Measurements from ENCODE around the gene ART1.

Gene ART1

GRCh38 chr11:3665336-3666022, 20.6 kb downstream of the ART1 start:
- DNase-seq (ENCODE audit: low spot score) (no peak), FAIRE-seq (no peak)

- FAIRE-seq (no peak), DNase-seq (ENCODE audit: low spot score) (no peak)
These were observed 21.1 kb downstream of the ART1 start for GRCh38 chr11:3666023-3666530.

- no peak for FAIRE-seq
- no peak for DNase-seq (ENCODE audit: low spot score)
These were observed 22.5 kb downstream of the ART1 start for GRCh38 chr11:3667149-3668035.

GRCh38 chr11:3669128-3669527, 24.2 kb downstream of the ART1 start:
- FAIRE-seq (no peak), DNase-seq (ENCODE audit: low spot score) (no peak)

- FAIRE-seq (no peak), DNase-seq (ENCODE audit: low spot score) (no peak)
These were observed 24.8 kb downstream of the ART1 start for GRCh38 chr11:3669742-3670183.

DNA sequence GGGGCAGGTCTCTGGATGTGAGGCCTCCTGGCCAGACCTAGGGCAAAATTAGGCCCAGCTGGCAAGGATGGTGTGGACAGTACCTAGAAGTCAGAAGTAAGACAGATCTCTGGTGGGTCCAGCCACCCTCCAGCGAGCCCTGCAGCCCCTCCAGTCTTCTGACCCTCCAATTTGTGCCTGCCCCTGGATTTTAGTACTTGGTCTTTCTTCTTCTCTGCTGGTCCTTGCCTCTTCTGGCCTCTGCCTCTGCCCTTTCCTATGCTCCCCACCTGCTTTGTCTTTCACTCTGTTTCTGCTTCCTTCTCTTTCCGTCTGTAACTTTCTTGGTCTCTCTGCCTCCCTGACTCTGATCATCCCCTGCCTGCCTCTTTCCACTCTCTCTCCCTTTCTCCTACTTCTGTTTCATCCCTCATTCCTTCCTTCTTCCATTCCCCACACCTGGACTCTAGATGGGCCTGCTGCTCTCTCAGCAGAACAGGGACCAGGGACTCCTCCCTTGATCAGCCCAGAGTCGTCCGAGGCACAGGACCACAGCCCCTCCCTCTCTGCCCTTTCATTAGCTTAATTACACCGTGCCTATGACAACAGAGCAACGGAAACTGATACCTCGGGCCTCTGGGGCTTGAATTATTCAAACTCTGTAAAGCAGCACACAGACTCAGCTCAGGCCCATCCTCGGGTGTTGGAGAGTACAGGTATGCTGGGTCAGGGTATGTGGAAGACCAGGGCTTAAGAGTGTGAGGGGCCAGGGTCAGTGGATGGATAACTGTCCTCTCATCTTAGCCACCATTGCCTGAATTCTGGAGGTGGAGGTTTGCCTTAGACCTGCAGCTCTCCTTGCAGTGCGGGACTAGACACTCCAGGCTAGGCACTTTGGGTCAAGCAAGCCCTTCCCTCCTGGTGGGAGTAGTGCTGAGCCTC, 26.7 kb downstream of the ART1 start, which contains the start of gene CHRNA10:
CHRNA10 (minus strand) TSS at position 51 of the 921 bp plus-strand sequence. CDS start 72 bp downstream, outside the sequence.
- FAIRE-seq = no peak

DNA sequence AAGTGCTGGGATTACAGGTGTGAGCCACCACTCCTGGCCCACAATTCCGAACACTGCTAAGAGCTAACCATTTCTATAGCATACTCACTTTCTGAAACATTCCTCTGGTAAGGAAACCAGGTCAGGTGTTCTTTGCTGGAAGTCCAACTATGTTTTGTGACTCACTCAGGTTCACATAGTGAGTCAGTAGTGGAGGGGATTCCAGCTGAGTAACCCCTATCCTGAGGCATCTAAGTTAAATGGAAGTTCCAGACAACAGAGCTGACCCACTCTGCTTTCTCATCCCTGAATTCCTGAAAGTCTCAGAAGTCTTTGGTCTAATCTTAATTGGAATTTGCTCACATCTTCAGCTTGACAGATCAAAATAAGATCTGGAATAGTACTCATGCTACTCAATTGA, 29.3 kb downstream of the ART1 start:
- no peak for FAIRE-seq
- DNase-seq (ENCODE audit: low spot score) = no peak

More for the DNA sequence above, 26.7 kb downstream of the ART1 start, which contains the start of gene CHRNA10:
- DNase-seq (ENCODE audit: low spot score) = no peak

DNA sequence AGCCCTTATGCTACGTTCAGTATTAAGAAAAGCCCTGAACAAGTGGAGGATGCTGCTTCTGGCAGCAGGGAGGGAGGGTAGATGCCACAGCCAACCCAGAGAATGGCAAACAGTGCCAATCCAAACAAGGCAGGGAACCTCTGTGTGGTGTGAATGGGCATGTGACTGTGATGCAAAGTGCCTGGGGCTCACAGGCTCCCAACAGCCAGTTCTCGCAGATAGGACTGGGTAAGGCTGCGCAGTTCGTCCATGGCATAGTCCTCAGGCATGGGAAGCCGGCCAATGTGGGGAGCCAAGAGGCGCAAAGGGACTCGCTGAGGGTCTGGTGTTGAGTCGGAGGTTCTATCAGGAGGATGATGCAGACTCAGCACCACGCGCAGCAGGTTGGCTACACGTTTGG, 31.0 kb downstream of the ART1 start:
- FAIRE-seq = no peak

DNA sequence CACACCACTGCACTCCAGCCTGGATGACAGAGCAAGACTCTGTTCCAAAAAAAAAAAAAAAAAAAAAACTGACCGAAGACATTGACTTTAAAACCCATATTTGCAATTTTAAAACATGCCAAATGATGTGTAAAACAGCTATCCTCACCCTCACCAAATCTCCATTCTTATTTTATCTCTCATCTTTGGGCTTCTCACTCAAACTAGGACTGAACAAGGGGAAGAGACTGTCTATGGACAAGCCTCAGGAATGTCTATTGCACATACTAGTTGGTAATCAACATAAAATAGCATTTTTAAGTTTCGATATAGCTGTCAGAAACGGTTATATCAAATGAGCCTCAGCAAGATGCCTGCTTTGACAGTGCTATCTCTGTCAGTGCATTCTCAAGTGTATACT, 34.1 kb downstream of the ART1 start:
- DNase-seq (ENCODE audit: low spot score) (no peak), FAIRE-seq (no peak)

More for the DNA sequence above, 31.0 kb downstream of the ART1 start:
- no peak for DNase-seq (ENCODE audit: low spot score)

GRCh38 chr11:3683039-3683438, 38.1 kb downstream of the ART1 start:
- DNase-seq (ENCODE audit: low spot score) (no peak), FAIRE-seq (no peak)

DNA sequence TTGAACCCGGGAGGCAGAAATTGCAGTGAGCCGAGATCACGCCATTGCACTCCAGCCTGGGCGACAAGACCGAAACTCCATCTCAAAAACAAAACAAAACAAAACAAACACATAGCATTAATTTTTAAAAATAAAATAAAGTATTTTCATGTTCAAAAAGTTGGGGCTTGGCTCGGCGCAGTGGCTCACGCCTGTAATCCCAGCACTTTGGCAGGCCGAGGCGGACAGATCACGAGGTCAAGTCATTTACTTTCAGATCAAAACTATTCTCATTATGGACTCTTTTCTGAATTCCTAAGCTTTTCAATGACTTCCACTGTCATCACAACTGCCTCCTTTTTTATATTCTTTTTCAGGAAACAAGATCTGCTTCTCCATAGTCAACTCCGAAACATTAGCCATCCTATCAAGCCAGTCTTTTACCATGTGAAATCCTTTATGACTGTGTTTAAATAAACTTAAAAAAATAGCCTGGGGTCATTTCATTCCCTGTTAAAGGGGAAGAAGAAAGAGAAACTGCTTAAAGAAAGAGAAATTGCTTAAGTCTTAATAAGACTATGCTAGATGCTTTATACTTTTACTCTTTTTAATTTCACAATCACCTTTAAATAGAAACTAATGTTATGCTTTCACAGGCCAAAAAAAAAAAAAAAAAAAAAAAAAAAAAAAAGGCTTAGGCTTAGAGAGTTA, 39.3 kb downstream of the ART1 start:
- FAIRE-seq (no peak), DNase-seq (ENCODE audit: low spot score) (no peak)

DNA sequence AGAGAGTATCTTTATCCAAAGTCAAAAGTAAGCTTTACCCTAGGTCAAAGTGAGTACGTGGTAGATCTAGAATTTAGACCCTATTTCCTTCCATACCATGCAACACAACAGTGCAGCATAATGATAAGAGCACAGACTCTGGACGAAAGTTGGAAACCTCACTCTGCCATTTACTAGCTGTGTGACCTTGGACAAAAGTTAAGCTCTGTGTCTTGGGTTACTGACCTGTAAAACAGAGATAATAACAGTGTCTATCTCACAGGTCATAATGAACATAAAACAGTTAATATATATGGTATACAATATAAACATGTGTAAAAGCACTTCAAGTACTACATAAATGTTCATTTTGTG, 39.9 kb downstream of the ART1 start:
- FAIRE-seq = no peak
- no peak for DNase-seq (ENCODE audit: low spot score)

DNA sequence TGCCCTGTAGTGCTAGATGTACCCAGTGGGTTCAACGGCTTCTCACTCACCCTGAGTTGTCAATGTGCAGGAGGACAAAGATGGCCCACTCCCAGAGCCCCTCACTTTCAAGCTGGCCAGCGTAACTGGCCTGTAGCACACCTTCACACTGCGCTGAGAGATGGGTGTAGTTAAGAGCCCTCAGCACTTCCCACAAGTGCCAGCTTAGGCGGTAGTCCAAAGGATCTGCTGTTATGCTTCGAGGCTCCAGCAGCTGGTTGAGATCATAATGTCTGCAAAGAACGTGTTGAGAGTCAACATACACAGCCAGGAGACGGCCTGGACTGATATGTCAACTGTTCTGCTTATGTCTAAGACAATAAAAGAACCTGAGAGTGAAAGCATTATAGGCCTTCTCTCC, 41.0 kb downstream of the ART1 start:
- FAIRE-seq = no peak
- DNase-seq (ENCODE audit: low spot score) = no peak

DNA sequence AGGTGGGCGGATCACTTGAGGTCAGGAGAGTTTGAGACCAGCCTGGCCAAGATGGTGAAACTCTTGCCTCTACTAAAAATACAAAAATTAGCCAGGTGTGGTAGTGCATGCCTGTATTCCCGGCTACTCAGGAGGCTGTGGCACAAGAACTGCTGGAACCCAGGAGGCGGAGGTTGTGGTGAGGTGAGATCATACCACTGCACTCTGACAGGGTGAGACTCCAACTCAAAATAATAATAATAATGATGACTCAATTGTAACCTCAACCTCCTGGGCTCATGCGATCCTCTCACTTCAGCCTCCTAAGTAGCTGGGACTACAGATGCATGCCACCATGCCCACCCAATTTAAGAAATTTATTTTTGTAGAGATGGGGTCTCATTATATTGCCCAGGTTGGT, 41.8 kb downstream of the ART1 start:
- FAIRE-seq = no peak
- DNase-seq (ENCODE audit: low spot score) = no peak

DNA sequence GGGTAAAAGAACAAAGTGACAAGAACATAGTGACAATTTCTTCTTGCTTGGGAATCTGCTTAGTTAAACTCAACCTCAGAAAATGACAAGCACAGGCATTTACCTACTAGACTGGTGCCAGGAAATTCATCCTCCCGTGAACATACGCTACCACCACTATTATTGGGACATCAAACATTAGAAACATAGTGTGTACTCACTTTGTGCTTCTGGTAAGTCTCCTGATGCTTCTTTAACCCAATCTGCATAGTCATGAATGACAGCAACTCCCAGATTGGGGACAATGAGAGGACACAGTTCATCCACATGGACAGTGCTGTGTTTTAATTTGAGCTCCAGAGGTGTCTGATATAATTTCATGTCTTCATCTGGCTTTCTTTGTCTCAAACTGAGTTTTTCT, 55.5 kb downstream of the ART1 start:
- FAIRE-seq = no peak
- no peak for DNase-seq (ENCODE audit: low spot score)

DNA sequence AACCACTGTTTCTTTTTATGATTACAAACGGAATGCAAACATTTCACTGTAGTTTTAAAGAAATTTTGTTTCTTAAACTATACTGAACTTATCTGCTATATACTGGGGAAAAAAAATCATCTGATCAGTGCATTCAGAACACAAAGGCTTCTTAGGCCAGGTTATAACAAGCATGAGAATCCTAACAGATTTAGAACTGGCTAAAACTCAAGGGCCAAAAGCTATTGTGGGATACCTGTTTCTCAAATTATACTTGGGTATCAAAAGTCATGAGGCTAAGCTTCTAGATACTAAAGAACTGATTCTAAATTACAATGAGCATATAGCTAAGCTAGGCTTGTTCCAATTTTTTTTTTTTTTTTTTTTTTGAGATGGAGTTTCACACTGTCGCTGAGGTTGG, 56.0 kb downstream of the ART1 start:
- DNase-seq (ENCODE audit: low spot score) = no peak
- no peak for FAIRE-seq

- FAIRE-seq (no peak), DNase-seq (ENCODE audit: low spot score) (no peak)
These were observed 58.5 kb downstream of the ART1 start for GRCh38 chr11:3703383-3703782.

GRCh38 chr11:3707176-3707575, 62.2 kb downstream of the ART1 start:
- no peak for FAIRE-seq
- DNase-seq (ENCODE audit: low spot score) = no peak

GRCh38 chr11:3709977-3710376, 65.0 kb downstream of the ART1 start:
- DNase-seq (ENCODE audit: low spot score) (no peak), FAIRE-seq (no peak)

DNA sequence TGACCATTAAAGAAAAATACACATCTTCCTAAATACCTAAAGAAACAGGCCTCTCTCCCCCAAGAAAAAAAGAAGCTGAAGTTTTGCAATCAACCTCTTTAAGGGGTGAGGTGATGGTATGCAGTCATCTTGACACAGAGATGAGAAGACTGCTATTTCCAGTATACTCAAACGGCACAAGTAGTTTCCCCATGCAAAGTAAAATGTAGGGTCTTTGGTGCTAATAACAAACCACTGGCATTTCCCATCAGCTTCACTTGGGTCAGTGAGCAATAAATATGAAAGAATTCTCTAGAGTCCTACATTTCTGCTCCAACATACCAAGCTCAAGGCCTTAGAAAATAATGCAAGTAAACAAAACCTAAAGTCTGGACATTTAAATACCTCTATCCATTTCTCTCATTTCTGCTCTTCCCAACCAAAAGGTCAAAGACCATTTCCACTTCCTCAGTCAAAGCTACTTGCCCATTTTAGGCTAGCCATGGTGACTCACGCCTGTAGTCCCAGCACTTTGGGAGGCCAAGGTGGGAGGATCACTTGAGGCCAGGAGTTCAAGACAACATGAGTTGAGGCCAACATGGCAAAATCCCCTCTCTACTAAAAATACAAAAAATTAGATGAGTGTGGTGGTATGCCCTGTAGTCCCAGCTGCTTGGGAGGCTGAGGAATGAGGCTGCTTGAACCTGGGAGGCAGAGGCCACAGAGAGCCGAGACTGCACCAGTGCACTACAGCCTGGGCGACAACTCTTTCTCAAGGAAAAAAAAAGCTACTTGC, 65.7 kb downstream of the ART1 start:
- FAIRE-seq = no peak
- DNase-seq (ENCODE audit: low spot score) = no peak
